WTC11 (cell line): ENCODE measurements around the gene MYO16.

Source experiments
- CBFB ChIP-seq: sonication (generic); formaldehyde crosslinking; IDR thresholded peaks from 2 replicates; pipeline ENCODE4 v1.8.1; 2022; ENCODE audit warnings: mild to moderate bottlenecking, low read depth, missing genetic modification reagents
- NR3C1 ChIP-seq: sonication (generic); formaldehyde crosslinking; conservative IDR thresholded peaks from 2 replicates; pipeline ENCODE4 v1.8.1; 2023; ENCODE audit warnings: low read depth, mild to moderate bottlenecking, missing genetic modification reagents
- SP1 ChIP-seq: sonication (generic); formaldehyde crosslinking; conservative IDR thresholded peaks from 2 replicates; pipeline ENCODE4 v1.8.1; 2022; ENCODE audit warnings: missing genetic modification reagents
- ZNF121 ChIP-seq: sonication (generic); formaldehyde crosslinking; IDR thresholded peaks from 2 replicates; pipeline ENCODE4 v1.8.0; 2023; ENCODE audit warnings: missing genetic modification reagents
- ZNF138 ChIP-seq: sonication (generic); formaldehyde crosslinking; conservative IDR thresholded peaks from 2 replicates; pipeline ENCODE4 v1.8.1; 2022; ENCODE audit warnings: mild to moderate bottlenecking, moderate library complexity, missing genetic modification reagents
- TF ChIP-seq, protein P1 (sequence below): sonication (generic); formaldehyde crosslinking; IDR thresholded peaks from 2 replicates; pipeline ENCODE4 v1.8.1; 2023; ENCODE audit warnings: mild to moderate bottlenecking, missing genetic modification reagents
- TF ChIP-seq, protein P2 (sequence below): fragments of 200-600 bp; IDR thresholded peaks from 2 replicates; pipeline ENCODE4 v1.8.0; 2022; ENCODE audit warnings: antibody characterized with exemption
- TF ChIP-seq, protein P3 (sequence below): sonication (generic); formaldehyde crosslinking; IDR thresholded peaks from 2 replicates; pipeline ENCODE4 v1.8.0; 2022; ENCODE audit warnings: missing genetic modification reagents
- TF ChIP-seq, protein P4 (sequence below): sonication (generic); formaldehyde crosslinking; IDR thresholded peaks from 2 replicates; pipeline ENCODE4 v1.8.0; 2022; ENCODE audit warnings: mild to moderate bottlenecking, missing genetic modification reagents
- TF ChIP-seq, protein P5 (sequence below): sonication (generic); formaldehyde crosslinking; IDR thresholded peaks from 2 replicates; pipeline ENCODE4 v1.8.1; 2023; ENCODE audit warnings: mild to moderate bottlenecking, moderate library complexity, missing genetic modification reagents
- TF ChIP-seq, protein P6 (sequence below): sonication (generic); formaldehyde crosslinking; IDR thresholded peaks from 2 replicates; pipeline ENCODE4 v1.8.0; 2023; ENCODE audit warnings: missing genetic modification reagents
- TF ChIP-seq, protein P7 (sequence below): sonication (generic); formaldehyde crosslinking; IDR thresholded peaks from 2 replicates; pipeline ENCODE4 v1.8.1; 2023; ENCODE audit warnings: mild to moderate bottlenecking, missing genetic modification reagents, borderline replicate concordance
- TF ChIP-seq, protein P8 (sequence below): sonication (generic); formaldehyde crosslinking; IDR thresholded peaks from 2 replicates; pipeline ENCODE4 v1.8.1; 2023; ENCODE audit warnings: mild to moderate bottlenecking, missing genetic modification reagents, moderate library complexity
- TF ChIP-seq, protein P9 (sequence below): sonication (generic); formaldehyde crosslinking; IDR thresholded peaks from 2 replicates; pipeline ENCODE4 v1.8.1; 2022; ENCODE audit warnings: low read depth, missing genetic modification reagents, borderline replicate concordance

DNA sequence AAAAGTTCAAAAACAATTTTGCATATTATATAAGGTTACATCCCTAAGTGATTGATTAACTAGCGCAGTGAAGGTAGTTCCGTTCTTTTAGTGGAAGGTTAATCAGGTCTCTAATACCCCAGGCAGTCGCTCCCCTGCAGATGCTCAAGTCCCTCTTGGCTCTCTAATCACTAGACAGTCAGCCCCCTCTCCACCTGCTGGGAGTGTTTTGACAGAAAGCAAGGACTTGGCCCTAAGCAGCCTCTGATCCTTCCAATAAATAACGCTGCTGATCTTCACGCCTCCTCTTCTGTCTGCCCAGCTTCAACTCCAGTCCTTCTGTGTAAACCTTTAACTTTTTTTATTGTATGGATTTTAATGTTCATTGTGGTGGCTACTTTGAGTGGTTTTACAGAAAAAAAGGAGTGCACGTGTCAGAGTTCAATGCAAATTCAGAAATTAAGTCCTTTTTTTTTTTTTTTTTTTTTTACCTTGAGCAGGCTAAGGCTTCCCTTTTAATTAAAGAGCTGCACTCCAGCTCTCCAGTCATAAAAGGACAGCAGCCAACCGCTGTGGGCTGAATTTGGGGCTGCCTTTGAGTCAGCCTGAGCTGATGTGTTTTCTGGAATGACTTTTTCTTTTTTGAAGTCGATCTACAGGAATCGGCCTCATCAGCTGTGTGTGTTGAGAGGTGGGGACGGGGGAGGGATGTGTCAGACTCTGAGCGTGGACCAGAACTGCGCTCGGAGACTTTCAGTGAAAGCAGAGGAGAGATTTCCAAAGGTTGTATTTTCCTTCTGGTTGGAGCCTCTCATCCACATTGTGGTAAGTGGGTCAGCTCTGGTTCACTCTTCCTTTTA lies 33.8 kb upstream of the MYO16 start:
- TF ChIP-seq ZNF121 (CRISPR knock-in tag): no peak
- TF ChIP-seq, protein P1, sequence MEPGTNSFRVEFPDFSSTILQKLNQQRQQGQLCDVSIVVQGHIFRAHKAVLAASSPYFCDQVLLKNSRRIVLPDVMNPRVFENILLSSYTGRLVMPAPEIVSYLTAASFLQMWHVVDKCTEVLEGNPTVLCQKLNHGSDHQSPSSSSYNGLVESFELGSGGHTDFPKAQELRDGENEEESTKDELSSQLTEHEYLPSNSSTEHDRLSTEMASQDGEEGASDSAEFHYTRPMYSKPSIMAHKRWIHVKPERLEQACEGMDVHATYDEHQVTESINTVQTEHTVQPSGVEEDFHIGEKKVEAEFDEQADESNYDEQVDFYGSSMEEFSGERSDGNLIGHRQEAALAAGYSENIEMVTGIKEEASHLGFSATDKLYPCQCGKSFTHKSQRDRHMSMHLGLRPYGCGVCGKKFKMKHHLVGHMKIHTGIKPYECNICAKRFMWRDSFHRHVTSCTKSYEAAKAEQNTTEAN: no peak
- TF ChIP-seq, protein P2, sequence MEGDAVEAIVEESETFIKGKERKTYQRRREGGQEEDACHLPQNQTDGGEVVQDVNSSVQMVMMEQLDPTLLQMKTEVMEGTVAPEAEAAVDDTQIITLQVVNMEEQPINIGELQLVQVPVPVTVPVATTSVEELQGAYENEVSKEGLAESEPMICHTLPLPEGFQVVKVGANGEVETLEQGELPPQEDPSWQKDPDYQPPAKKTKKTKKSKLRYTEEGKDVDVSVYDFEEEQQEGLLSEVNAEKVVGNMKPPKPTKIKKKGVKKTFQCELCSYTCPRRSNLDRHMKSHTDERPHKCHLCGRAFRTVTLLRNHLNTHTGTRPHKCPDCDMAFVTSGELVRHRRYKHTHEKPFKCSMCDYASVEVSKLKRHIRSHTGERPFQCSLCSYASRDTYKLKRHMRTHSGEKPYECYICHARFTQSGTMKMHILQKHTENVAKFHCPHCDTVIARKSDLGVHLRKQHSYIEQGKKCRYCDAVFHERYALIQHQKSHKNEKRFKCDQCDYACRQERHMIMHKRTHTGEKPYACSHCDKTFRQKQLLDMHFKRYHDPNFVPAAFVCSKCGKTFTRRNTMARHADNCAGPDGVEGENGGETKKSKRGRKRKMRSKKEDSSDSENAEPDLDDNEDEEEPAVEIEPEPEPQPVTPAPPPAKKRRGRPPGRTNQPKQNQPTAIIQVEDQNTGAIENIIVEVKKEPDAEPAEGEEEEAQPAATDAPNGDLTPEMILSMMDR: no peak
- TF ChIP-seq, protein P3, sequence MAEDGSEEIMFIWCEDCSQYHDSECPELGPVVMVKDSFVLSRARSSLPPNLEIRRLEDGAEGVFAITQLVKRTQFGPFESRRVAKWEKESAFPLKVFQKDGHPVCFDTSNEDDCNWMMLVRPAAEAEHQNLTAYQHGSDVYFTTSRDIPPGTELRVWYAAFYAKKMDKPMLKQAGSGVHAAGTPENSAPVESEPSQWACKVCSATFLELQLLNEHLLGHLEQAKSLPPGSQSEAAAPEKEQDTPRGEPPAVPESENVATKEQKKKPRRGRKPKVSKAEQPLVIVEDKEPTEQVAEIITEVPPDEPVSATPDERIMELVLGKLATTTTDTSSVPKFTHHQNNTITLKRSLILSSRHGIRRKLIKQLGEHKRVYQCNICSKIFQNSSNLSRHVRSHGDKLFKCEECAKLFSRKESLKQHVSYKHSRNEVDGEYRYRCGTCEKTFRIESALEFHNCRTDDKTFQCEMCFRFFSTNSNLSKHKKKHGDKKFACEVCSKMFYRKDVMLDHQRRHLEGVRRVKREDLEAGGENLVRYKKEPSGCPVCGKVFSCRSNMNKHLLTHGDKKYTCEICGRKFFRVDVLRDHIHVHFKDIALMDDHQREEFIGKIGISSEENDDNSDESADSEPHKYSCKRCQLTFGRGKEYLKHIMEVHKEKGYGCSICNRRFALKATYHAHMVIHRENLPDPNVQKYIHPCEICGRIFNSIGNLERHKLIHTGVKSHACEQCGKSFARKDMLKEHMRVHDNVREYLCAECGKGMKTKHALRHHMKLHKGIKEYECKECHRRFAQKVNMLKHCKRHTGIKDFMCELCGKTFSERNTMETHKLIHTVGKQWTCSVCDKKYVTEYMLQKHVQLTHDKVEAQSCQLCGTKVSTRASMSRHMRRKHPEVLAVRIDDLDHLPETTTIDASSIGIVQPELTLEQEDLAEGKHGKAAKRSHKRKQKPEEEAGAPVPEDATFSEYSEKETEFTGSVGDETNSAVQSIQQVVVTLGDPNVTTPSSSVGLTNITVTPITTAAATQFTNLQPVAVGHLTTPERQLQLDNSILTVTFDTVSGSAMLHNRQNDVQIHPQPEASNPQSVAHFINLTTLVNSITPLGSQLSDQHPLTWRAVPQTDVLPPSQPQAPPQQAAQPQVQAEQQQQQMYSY (CRISPR knock-in tag): no peak
- TF ChIP-seq, protein P4, sequence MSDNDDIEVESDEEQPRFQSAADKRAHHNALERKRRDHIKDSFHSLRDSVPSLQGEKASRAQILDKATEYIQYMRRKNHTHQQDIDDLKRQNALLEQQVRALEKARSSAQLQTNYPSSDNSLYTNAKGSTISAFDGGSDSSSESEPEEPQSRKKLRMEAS: no peak
- TF ChIP-seq, protein P5, sequence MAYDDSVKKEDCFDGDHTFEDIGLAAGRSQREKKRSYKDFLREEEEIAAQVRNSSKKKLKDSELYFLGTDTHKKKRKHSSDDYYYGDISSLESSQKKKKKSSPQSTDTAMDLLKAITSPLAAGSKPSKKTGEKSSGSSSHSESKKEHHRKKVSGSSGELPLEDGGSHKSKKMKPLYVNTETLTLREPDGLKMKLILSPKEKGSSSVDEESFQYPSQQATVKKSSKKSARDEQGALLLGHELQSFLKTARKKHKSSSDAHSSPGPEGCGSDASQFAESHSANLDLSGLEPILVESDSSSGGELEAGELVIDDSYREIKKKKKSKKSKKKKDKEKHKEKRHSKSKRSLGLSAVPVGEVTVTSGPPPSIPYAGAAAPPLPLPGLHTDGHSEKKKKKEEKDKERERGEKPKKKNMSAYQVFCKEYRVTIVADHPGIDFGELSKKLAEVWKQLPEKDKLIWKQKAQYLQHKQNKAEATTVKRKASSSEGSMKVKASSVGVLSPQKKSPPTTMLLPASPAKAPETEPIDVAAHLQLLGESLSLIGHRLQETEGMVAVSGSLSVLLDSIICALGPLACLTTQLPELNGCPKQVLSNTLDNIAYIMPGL: no peak
- TF ChIP-seq, protein P6, sequence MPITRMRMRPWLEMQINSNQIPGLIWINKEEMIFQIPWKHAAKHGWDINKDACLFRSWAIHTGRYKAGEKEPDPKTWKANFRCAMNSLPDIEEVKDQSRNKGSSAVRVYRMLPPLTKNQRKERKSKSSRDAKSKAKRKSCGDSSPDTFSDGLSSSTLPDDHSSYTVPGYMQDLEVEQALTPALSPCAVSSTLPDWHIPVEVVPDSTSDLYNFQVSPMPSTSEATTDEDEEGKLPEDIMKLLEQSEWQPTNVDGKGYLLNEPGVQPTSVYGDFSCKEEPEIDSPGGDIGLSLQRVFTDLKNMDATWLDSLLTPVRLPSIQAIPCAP (CRISPR knock-in tag): no peak
- TF ChIP-seq, protein P7, sequence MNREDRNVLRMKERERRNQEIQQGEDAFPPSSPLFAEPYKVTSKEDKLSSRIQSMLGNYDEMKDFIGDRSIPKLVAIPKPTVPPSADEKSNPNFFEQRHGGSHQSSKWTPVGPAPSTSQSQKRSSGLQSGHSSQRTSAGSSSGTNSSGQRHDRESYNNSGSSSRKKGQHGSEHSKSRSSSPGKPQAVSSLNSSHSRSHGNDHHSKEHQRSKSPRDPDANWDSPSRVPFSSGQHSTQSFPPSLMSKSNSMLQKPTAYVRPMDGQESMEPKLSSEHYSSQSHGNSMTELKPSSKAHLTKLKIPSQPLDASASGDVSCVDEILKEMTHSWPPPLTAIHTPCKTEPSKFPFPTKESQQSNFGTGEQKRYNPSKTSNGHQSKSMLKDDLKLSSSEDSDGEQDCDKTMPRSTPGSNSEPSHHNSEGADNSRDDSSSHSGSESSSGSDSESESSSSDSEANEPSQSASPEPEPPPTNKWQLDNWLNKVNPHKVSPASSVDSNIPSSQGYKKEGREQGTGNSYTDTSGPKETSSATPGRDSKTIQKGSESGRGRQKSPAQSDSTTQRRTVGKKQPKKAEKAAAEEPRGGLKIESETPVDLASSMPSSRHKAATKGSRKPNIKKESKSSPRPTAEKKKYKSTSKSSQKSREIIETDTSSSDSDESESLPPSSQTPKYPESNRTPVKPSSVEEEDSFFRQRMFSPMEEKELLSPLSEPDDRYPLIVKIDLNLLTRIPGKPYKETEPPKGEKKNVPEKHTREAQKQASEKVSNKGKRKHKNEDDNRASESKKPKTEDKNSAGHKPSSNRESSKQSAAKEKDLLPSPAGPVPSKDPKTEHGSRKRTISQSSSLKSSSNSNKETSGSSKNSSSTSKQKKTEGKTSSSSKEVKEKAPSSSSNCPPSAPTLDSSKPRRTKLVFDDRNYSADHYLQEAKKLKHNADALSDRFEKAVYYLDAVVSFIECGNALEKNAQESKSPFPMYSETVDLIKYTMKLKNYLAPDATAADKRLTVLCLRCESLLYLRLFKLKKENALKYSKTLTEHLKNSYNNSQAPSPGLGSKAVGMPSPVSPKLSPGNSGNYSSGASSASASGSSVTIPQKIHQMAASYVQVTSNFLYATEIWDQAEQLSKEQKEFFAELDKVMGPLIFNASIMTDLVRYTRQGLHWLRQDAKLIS (CRISPR knock-in tag): no peak
- TF ChIP-seq, protein P8, sequence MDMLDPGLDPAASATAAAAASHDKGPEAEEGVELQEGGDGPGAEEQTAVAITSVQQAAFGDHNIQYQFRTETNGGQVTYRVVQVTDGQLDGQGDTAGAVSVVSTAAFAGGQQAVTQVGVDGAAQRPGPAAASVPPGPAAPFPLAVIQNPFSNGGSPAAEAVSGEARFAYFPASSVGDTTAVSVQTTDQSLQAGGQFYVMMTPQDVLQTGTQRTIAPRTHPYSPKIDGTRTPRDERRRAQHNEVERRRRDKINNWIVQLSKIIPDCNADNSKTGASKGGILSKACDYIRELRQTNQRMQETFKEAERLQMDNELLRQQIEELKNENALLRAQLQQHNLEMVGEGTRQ: no peak
- TF ChIP-seq SP1 (CRISPR knock-in tag): no peak
- TF ChIP-seq NR3C1 (CRISPR knock-in tag): no peak
- no peak for TF ChIP-seq CBFB (CRISPR knock-in tag)
- TF ChIP-seq, protein P9, sequence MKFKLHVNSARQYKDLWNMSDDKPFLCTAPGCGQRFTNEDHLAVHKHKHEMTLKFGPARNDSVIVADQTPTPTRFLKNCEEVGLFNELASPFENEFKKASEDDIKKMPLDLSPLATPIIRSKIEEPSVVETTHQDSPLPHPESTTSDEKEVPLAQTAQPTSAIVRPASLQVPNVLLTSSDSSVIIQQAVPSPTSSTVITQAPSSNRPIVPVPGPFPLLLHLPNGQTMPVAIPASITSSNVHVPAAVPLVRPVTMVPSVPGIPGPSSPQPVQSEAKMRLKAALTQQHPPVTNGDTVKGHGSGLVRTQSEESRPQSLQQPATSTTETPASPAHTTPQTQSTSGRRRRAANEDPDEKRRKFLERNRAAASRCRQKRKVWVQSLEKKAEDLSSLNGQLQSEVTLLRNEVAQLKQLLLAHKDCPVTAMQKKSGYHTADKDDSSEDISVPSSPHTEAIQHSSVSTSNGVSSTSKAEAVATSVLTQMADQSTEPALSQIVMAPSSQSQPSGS (CRISPR knock-in tag): no peak
- no peak for TF ChIP-seq ZNF138
